K562 (cell line): ENCODE data around the gene CEBPA. TPM values are rescaled to one million over a fixed set of nuclear protein-coding genes. Genes with fewer than 3 reads are reported as not detected.

Source experiments
- ATAC-seq: fragments of 200-7000 bp; cut with Tn5 transposase; 3 replicates; pipeline ENCODE4 v1.9.1; 2020; ENCODE audit warnings: moderate library complexity
- BruUV-seq: library from RNA; stranded (reverse); fragments of 400-500 nt; replicated peaks from 2 replicates; lab custom pipeline; 2021; lab: Mats Ljungman, UMichigan
- CTCF ChIA-PET: fragments of 300-600 bp; formaldehyde crosslinking; extraction: SDS; loops from one replicate; lab custom pipeline; 2021; ENCODE audit warnings: low intra/inter-chr PET ratio; lab: Yijun Ruan, JAX
- POLR2A ChIA-PET: fragments of 300-600, 350-650 bp; sonication (Branson Sonifier 250); formaldehyde crosslinking; extraction: SDS; loops from one replicate; lab custom pipeline; 2021; ENCODE audit warnings: antibody characterized with exemption, inconsistent platforms; lab: Yijun Ruan, JAX
- DNase-seq, 4 experiments: peaks; one replicate each; pipeline versions ENCODE4 v3.0.0 to v3.0.0-alpha.2; 2011 to 2018; ENCODE audit warnings: low spot score in 3 of 4, mixed read lengths in 3 of 4; ENCODE audit errors: extremely low read depth in 1 of 4
- FAIRE-seq: peaks from 2 replicates; lab custom pipeline; 2011; peaks lifted over from hg19 to GRCh38; lab: Jason Lieb, UNC
- H2AFZ ChIP-seq: 2 replicates; pipeline ENCODE4 v1.6.0; 2011; ENCODE audit warnings: low read depth, low read length, control low read depth, inconsistent platforms
- H3K27ac ChIP-seq: fragments of 200-600 bp; 3 replicates; pipeline ENCODE4 v1.8.0; 2011; ENCODE audit warnings: low read depth, mild to moderate bottlenecking, control low read depth, inconsistent platforms, low read length, moderate library complexity, mixed read lengths; ENCODE audit errors: extremely low read depth
- H3K27me3 ChIP-seq, 2 experiments: fragments of 300-600 bp in 1 of 2; 2 replicates in 1 of 2; 3 replicates in 1 of 2; pipeline versions ENCODE4 v1.6.0 to v1.8.0; 2011; ENCODE audit warnings: inconsistent platforms in 2 of 2, low read length in 2 of 2, mild to moderate bottlenecking in 1 of 2, mixed read lengths in 1 of 2, moderate library complexity in 1 of 2; ENCODE audit not compliant: control insufficient read depth in 2 of 2, insufficient read depth in 2 of 2
- H3K36me3 ChIP-seq: fragments of 300-600 bp; 3 replicates; pipeline ENCODE4 v1.8.0; 2011; ENCODE audit warnings: mild to moderate bottlenecking, low read length, inconsistent platforms; ENCODE audit not compliant: control insufficient read depth, insufficient read depth
- H3K4me1 ChIP-seq, 2 experiments: fragments of 200-600 bp in 1 of 2; replicated peaks in 1 of 2; 2 replicates in 1 of 2; 3 replicates in 1 of 2; pipeline versions ENCODE4 v1.5.1 to v1.8.0; 2011; ENCODE audit warnings: inconsistent platforms in 2 of 2, low read length in 2 of 2, mild to moderate bottlenecking in 1 of 2, mixed read lengths in 1 of 2, moderate library complexity in 1 of 2; ENCODE audit not compliant: control insufficient read depth in 2 of 2, insufficient read depth in 2 of 2
- H3K4me2 ChIP-seq: 2 replicates; pipeline ENCODE4 v1.6.1; 2011; ENCODE audit warnings: low read length, control low read depth, inconsistent platforms, mixed read lengths; ENCODE audit not compliant: insufficient read depth
- H3K4me3 ChIP-seq: fragments of 200-600 bp; sonication (generic), shearing (Covaris generic); 2 replicates; pipeline ENCODE4 v1.5.1; 2016; ENCODE audit warnings: control low read depth, inconsistent platforms
- H3K79me2 ChIP-seq: fragments of 200-600 bp; 3 replicates; pipeline ENCODE4 v1.8.0; 2011; ENCODE audit warnings: low read length, inconsistent platforms; ENCODE audit not compliant: control insufficient read depth, insufficient read depth
- H3K9ac ChIP-seq, 2 experiments: 2 replicates each; pipeline versions ENCODE4 v1.6.0 to v1.6.1; 2011; ENCODE audit warnings: low read depth in 2 of 2, low read length in 2 of 2, control low read depth in 1 of 2, inconsistent platforms in 1 of 2, mild to moderate bottlenecking in 1 of 2, mixed read lengths in 1 of 2; ENCODE audit not compliant: insufficient read depth in 1 of 2
- H3K9me1 ChIP-seq: one replicate; pipeline ENCODE4 v1.6.0; 2011; ENCODE audit warnings: inconsistent platforms, mild to moderate bottlenecking, low read length, moderate library complexity; ENCODE audit not compliant: control insufficient read depth, insufficient read depth
- H3K9me3 ChIP-seq: replicated peaks from 2 replicates; pipeline ENCODE4 v1.5.1; 2011; ENCODE audit warnings: low read depth, low read length, inconsistent platforms; ENCODE audit not compliant: control insufficient read depth, insufficient read depth
- H4K20me1 ChIP-seq: replicated peaks from 2 replicates; pipeline ENCODE4 v1.6.1; 2011; ENCODE audit warnings: low read length, inconsistent platforms, mixed read lengths; ENCODE audit not compliant: control insufficient read depth, insufficient read depth
- BHLHE40 ChIP-seq: IDR thresholded peaks from 2 replicates; pipeline ENCODE4 v1.6.1; 2011; ENCODE audit warnings: low read length, improper control_type of control experiment
- HMGN3 ChIP-seq: IDR thresholded peaks from 2 replicates; pipeline ENCODE4 v1.6.1; 2011; ENCODE audit warnings: borderline replicate concordance, low read depth, mild to moderate bottlenecking, mixed read lengths, low read length; ENCODE audit not compliant: insufficient read length; ENCODE audit errors: extremely low read depth
- NELFE ChIP-seq: IDR thresholded peaks from 2 replicates; pipeline ENCODE4 v1.6.1; 2011; ENCODE audit warnings: mild to moderate bottlenecking; ENCODE audit not compliant: insufficient read depth, insufficient read length
- ZNF121 ChIP-seq: sonication (generic); formaldehyde crosslinking; conservative IDR thresholded peaks from 2 replicates; pipeline ENCODE4 v1.8.0; 2022; ENCODE audit warnings: missing genetic modification reagents
- WGBS: fragments of 100-300 bp; shearing (Covaris generic); methylation state at CpG from one replicate; pipeline ENCODE4 v1.1.6; 2016; ENCODE audit warnings: low coverage, mixed read lengths; ENCODE audit not compliant: insufficient coverage; ENCODE audit errors: missing lambda C conversion rate; 5-methylcytosine and 5-hydroxymethylcytosine counted together
- in situ Hi-C: fragments of 300-500 bp; cut with MboI; formaldehyde crosslinking; loops from 4 replicates; pipeline ENCODE4 v1.15.0; 2018; ENCODE audit warnings: inconsistent platforms, mixed read lengths
- intact Hi-C: fragments of 100-400 bp; cut with micrococcal nuclease; formaldehyde crosslinking; loops from 2 replicates; pipeline ENCODE4 v1.14.2; 2022
- polyA plus RNA-seq, 8 experiments: library from polyadenylated mRNA; depleted of rRNA in 4 of 8; stranded (reverse) in 5 of 8; unstranded in 3 of 8; fragments of >200 nt; fragmentation: Nextera tagmentation in 2 of 8; fragmentation: Illumina TruSeq in 1 of 8; extraction: Ambion mirVana in 2 of 8; extraction: Trizol in 1 of 8; gene quantifications; 2 replicates each; pipeline versions ENCODE4 v1.2.1 to v1.2.3, GENCODE V29; 2011 to 2014; ENCODE audit warnings: inconsistent platforms in 1 of 8, missing spikeins in 1 of 8
- total RNA-seq, 7 experiments: library from RNA; depleted of rRNA in 6 of 7; stranded (reverse); fragments of >200 nt in 6 of 7; fragmentation: Illumina TruSeq in 2 of 7; extraction: Trizol in 2 of 7; gene quantifications; 2 replicates each; pipeline versions ENCODE4 v1.2.1 to v1.2.3, GENCODE V29; 2011 to 2021; ENCODE audit warnings: low replicate concordance in 1 of 7
- TF ChIP-seq, protein P1 (sequence below): fragments of 450-650 bp; IDR thresholded peaks from 2 replicates; pipeline ENCODE4 v1.6.1; 2016; ENCODE audit warnings: low read depth, mild to moderate bottlenecking, moderate library complexity

The CEBPA gene
- total and polyA plus RNA-seq, 9 of the 15 experiments (the other 6 are each of a cell fraction or from before 2014, with no cell fraction given): 0.03 to 0.59 (median 0.15) TPM; not detected in 2

GRCh38 chr19:33252971-33253370 lies 49.4 kb downstream of the CEBPA start (continued):
- TF ChIP-seq, protein P1, sequence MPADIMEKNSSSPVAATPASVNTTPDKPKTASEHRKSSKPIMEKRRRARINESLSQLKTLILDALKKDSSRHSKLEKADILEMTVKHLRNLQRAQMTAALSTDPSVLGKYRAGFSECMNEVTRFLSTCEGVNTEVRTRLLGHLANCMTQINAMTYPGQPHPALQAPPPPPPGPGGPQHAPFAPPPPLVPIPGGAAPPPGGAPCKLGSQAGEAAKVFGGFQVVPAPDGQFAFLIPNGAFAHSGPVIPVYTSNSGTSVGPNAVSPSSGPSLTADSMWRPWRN: no peak
- TF ChIP-seq HMGN3: no peak
- TF ChIP-seq BHLHE40: no peak

DNA sequence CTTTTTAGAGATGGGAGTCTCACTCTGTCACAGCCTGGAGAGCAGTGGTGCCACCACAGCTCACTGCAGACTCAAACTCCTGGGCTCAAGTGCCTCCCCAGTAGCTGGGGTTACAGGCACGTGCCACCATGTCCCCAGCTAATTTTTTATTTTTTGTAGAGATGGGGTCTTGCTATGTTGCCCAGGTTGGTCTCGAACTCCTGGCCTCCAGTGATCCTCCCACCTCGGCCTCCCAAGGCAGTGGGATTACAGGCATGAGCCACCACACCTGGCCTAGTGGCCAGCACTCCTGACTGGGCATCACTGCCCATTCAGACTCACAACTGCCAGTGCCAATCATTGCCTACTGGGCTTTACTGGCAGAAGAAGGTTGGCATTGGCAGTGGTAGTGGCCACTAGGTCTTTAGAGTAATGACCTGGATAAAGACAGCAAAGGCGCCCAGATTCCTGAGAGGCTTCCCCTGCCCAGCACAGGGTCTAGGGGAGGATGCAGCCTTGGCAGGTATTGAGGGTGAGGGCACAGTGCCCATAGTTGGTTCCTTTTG lies 49.8 kb downstream of the CEBPA start:
- intact Hi-C loops: no loop called here
- no peaks in the 10 kb centered on the region for H4K20me1 ChIP-seq
- peak; percentile 39; the same call in 1 of the 2 replicates for TF ChIP-seq ZNF121 (CRISPR knock-in tag)
- no peak for TF ChIP-seq NELFE
- TF ChIP-seq, all 486 proteins: peak for 1
- no peak overlapping the region for H2AFZ ChIP-seq
- in situ Hi-C loops: no loop called here
- ATAC-seq (no peak), FAIRE-seq (no peak), DNase-seq (no peak)
- peaks cover 3% of the 10 kb centered on the region; the same call in 1 of the 2 replicates for H3K9me3 ChIP-seq
- no peak overlapping the region for H3K27ac ChIP-seq
- H3K79me2 ChIP-seq: no peaks in the 10 kb centered on the region
- 0% methylated on average over 4 of the region's 4 CpGs for WGBS
- no peaks in the 10 kb centered on the region for H3K9me1 ChIP-seq
- POLR2A ChIA-PET: interaction anchor here (0.7 kb wide), 1 partner anchor 415 kb away, joined by 4 read pairs; no protein-coding TSS in a partner anchor
- peaks cover 0 to 19% of the 10 kb centered on the region in 2 experiments; a peak in 2 of 5 replicates for H3K4me1 ChIP-seq
- no peaks in the 10 kb centered on the region for H3K36me3 ChIP-seq
- H3K27me3 ChIP-seq: peaks cover 2 to 36% of the 10 kb centered on the region in 2 experiments; a peak in 2 of 5 replicates
- H3K4me3 ChIP-seq: no peak overlapping the region
- CTCF ChIA-PET: interaction anchor here (0.9 kb wide), 1 partner anchor 31 kb away, joined by 3 read pairs; no protein-coding TSS in a partner anchor
- BruUV-seq: no TSS peak
- H3K9ac ChIP-seq: no peak overlapping the region
- no peak overlapping the region for H3K4me2 ChIP-seq
